Ascending aorta (tissue), 2 donors: ENCODE measurements around the gene BCL7A. TPM values are rescaled to one million over a fixed set of nuclear protein-coding genes. Genes with fewer than 3 reads are reported as not detected.

ENCODE experiments used
- DNase-seq, 2 donors: peaks; one replicate each; pipeline ENCODE4 v3.0.0-alpha.2; 2019; ENCODE audit warnings: low spot score in 2 of 2
- H3K27ac ChIP-seq, 2 donors: fragments of 200-600 bp; sonication (generic); one replicate each; pipeline ENCODE4 v1.5.1; 2016 to 2017; ENCODE audit warnings: mild to moderate bottlenecking in 1 of 2
- H3K27me3 ChIP-seq: fragments of 200-600 bp; sonication (generic); one replicate; pipeline ENCODE4 v1.5.1; 2017
- H3K36me3 ChIP-seq, 2 donors: fragments of 200-600 bp; sonication (generic); one replicate each; pipeline ENCODE4 v1.5.1; 2016
- H3K4me1 ChIP-seq, 2 donors: fragments of 200-600 bp; sonication (generic); one replicate each; pipeline ENCODE4 v1.5.1; 2016 to 2017; ENCODE audit warnings: mild to moderate bottlenecking in 1 of 2
- H3K4me3 ChIP-seq, 2 donors: fragments of 200-600 bp; sonication (generic); one replicate each; pipeline ENCODE4 v1.5.1; 2016 to 2017; ENCODE audit warnings: mild to moderate bottlenecking in 1 of 2
- H3K9me3 ChIP-seq, 2 donors: fragments of 200-600 bp; sonication (generic); one replicate each; pipeline ENCODE4 v1.5.1; 2016
- CTCF ChIP-seq, 3 experiments: fragments of 200-600 bp in 2 of 3; fragments of 450-650 bp in 1 of 3; sonication (generic) in 2 of 3; IDR thresholded peaks; one replicate each; pipeline ENCODE4 v1.5.1; 2016 to 2019; ENCODE audit warnings: antibody characterized with exemption in 3 of 3, mild to moderate bottlenecking in 1 of 3, moderate library complexity in 1 of 3
- intact Hi-C: fragments of 100-400 bp; cut with DNase I; formaldehyde crosslinking; loops from one replicate; pipeline ENCODE4 v1.15.1; 2023
- total RNA-seq: library from RNA; depleted of rRNA; stranded (reverse); fragments of >200 nt; gene quantifications from one replicate; pipeline ENCODE4 v1.1.0, GENCODE V29; 2016

BCL7A gene
- total RNA-seq, 1 donor from 2014 or later, result 3.2 TPM

GRCh38 chr12:122085591-122085990 is 63.9 kb downstream of the BCL7A start:
- no peak for TF ChIP-seq CTCF (IDR thresholded peaks at IDR 0.05)
- no peak overlapping the region for H3K4me3 ChIP-seq
- no peaks in the 10 kb centered on the region for H3K9me3 ChIP-seq
- intact Hi-C loops, result no loop called here
- DNase-seq, result no peak
- peaks cover 7 to 26% of the 10 kb centered on the region in 2 donors for H3K36me3 ChIP-seq
- no peak overlapping the region for H3K27ac ChIP-seq
- H3K27me3 ChIP-seq, result no peaks in the 10 kb centered on the region
- H3K4me1 ChIP-seq, result peaks cover 17 to 38% of the 10 kb centered on the region in 2 donors

GRCh38 chr12:122086116-122086515 is 64.4 kb downstream of the BCL7A start:
- H3K9me3 ChIP-seq, result no peaks in the 10 kb centered on the region
- H3K27me3 ChIP-seq, result no peaks in the 10 kb centered on the region
- intact Hi-C loops, result no loop called here
- H3K36me3 ChIP-seq, result peaks cover 7 to 26% of the 10 kb centered on the region in 2 donors
- H3K27ac ChIP-seq, result no peak overlapping the region
- no peak overlapping the region for H3K4me3 ChIP-seq
- H3K4me1 ChIP-seq, result peaks cover 17 to 39% of the 10 kb centered on the region in 2 donors
- no peak for DNase-seq
- TF ChIP-seq CTCF (IDR thresholded peaks at IDR 0.05), result no peak

- Histone ChIP-seq H3K27me3 (no peaks in the 10 kb centered on the region), H3K9me3 (no peaks in the 10 kb centered on the region), H3K4me3 (no peak overlapping the region), H3K4me1 (peaks cover 21 to 39% of the 10 kb centered on the region in 2 donors), H3K27ac (no peak overlapping the region), H3K36me3 (peaks cover 7 to 26% of the 10 kb centered on the region in 2 donors)
- intact Hi-C loops, result no loop called here
- TF ChIP-seq CTCF (IDR thresholded peaks at IDR 0.05), result no peak
- DNase-seq, result no peak
These were observed 65.1 kb downstream of the BCL7A start for GRCh38 chr12:122086641-122087285.

GRCh38 chr12:122087431-122088178 is 65.9 kb downstream of the BCL7A start:
- TF ChIP-seq CTCF (IDR thresholded peaks at IDR 0.05), result no peak
- H3K4me3 ChIP-seq, result no peak overlapping the region

GRCh38 chr12:122088179-122088810 is 66.6 kb downstream of the BCL7A start:
- intact Hi-C loops, result no loop called here
- Histone ChIP-seq H3K36me3 (peaks cover 7 to 26% of the 10 kb centered on the region in 2 donors), H3K27ac (peak overlapping the region; percentile 65 to 67), H3K27me3 (no peaks in the 10 kb centered on the region), H3K9me3 (no peaks in the 10 kb centered on the region), H3K4me1 (peaks cover 12 to 38% of the 10 kb centered on the region in 2 donors), H3K4me3 (no peak overlapping the region)
- no peak for DNase-seq
- TF ChIP-seq CTCF (IDR thresholded peaks at IDR 0.05), result no peak

More at GRCh38 chr12:122087431-122088178, 65.9 kb downstream of the BCL7A start:
- H3K9me3 ChIP-seq, result no peaks in the 10 kb centered on the region
- no peaks in the 10 kb centered on the region for H3K27me3 ChIP-seq
- H3K27ac ChIP-seq, result peak overlapping the region; percentile 65 to 67
- peaks cover 16 to 37% of the 10 kb centered on the region in 2 donors for H3K4me1 ChIP-seq
- intact Hi-C loops, result no loop called here
- H3K36me3 ChIP-seq, result peaks cover 7 to 26% of the 10 kb centered on the region in 2 donors
- DNase-seq, result no peak
